GM21717 (cell line): Measurements from ENCODE around the gene ENDOV.

Experiments
- ATAC-seq: cut with Tn5 transposase; IDR thresholded peaks from one replicate; pipeline ENCODE4 v1.9.1; 2021; ENCODE audit warnings: mild to moderate bottlenecking, moderate library complexity; ENCODE audit not compliant: unreplicated experiment

The ENDOV gene

DNA sequence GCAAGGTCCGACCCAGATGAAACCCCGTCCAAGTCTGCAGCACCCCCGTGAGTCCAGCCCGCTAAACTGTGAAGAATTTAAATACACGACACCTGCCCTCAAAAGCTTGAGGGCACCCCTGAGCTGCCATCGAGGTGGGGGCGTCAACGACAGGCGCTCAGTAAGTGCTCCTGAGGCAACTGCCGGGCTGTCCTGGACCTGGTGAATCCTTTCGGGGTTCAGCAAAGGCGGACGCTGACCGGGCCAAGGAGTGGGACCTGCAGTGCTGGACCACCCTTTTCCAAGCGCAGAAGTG, 512 bp upstream of the ENDOV start:
- peak; percentile 6 for ATAC-seq

DNA sequence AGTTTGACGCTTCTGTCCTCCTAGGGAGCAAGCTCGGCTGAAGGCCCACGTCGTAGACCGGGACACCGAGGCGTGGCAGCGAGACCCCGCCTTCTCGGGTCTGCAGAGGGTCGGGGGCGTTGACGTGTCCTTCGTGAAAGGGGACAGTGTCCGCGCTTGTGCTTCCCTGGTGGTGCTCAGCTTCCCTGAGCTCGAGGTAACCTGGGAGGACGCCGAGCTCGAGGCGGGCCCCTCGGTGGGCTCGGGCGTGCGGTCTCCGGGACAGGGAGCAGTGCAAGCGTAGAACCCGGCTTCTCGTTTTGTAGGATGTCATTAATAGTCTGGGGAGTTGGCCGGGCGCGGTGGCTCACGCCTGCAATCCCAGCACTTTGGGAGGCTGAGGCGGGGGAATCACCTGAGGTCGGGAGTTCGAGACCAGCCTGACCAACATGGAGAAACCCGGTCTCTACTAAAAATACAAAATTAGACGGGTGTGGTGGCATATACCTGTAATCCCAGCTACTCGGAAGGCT, 715 bp downstream of the ENDOV start:
- ATAC-seq = no peak

DNA sequence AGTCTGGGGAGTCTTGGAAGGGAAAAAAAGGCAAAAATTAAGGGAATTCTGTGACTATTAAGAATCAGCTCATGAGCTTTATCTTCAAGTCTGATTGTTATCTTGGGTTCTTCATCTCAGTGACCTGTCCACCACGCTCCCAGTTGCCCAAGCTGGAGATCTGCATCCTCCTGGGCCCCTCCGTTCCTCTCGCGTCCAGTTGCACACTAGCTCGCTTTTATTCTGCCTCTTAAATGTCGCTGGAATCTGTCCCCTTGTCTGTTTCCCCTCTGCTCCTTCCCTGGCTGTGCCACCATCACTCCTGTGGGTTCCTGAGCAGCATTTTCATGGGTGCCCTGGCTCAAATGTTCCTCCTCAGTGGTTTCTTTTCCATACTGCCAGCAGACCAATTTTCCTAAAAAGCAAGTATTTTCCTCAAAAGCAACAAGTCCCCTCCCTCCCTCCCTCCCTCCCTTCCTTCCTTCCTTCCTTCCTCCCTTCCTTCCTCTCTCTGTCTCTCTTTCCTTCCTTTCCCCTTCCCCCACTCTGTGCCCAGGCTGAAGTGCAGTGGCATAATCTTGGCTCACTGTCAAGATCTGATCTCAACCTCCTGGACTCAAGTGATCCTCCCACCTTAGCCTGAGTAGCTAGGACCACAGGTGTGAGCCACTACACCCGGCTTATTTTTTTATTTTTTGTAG, 1.4 kb downstream of the ENDOV start:
- no peak for ATAC-seq

DNA sequence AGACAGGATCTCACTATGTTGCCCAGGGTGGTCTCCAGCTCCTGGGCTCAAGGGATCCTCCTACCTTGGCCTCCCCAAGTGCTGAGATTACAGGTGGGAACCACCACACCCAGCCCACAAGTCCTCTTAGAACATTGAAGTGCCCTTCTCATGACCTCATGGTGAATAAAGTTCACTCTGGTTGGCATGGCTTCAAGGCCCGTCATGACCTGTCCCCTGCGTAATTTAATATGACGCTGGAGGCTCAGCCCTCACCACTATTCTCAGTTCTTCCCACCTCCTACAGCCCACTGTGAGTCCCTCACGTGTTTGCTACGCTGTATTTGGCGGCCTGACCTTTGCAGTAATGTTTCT, 1.9 kb downstream of the ENDOV start:
- no peak for ATAC-seq

DNA sequence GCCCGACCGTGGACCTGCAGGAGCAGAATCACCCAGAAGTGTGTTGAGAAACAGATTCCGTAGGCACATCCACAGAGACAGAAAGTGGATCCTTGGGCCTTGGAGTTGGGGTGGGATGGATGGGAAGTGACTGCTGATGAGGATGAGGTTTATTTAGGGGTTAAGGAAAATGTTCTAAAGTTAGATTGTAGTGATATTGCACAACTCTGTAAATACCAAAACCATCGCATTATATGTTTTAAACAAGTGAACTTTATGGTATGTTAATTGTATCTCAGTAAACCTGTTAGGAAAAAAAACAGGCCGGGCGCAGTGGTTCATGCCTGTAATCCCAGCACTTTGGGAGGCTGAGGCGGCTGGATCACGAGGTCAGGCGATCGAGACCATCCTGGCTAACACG, 3.6 kb downstream of the ENDOV start:
- ATAC-seq = no peak

DNA sequence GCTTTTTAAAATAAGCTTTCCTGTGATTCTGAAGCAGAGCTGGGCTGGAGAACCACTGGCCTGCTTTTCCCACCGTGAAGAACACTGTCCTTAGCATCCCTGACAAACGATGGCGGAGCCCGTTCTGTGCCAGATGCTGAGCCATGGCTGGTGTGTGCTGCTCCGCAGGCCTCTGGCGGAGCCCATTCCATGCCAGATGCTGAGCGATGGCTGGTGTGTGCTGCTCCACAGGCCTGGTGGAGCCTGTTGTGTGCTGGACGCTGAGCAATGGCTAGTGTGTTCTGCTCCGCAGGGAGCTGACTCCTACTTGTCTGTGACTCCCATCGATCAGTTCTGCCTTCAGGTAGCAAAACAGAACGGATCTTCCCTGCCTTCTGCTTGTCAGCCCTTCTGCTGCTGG, 4.3 kb downstream of the ENDOV start:
- ATAC-seq = no peak

DNA sequence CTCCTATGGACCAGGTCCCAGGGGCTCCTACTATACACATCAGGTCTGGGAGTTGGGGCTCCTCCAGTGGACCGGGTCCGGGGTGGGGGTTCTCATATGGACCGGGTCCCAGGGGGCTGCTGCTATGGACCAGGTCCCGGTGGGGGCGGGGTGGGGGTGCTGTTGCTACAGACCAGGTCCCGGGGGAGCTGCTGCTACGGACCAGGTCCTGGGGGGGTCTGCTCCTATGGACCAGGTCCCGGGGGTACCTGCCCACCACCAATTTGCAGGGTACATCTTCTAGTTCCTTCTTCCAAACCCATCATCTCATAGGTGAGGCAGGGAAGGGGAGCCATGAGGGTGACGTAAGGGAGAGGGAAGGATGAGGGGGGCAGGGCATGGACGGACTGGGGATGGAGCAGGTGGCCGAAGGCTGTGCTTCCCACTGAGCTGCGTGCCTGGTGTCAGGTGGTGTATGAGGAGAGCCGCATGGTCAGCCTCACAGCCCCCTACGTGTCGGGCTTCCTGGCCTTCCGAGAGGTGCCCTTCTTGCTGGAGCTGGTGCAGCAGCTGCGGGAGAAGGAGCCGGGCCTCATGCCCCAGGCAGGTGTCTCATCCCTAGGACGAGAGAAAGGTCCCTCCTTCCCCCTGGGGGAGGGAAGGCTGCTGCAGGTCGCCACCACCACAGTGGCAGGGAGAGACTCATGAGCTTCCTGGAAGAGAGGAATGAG, 6.6 kb downstream of the ENDOV start:
- ATAC-seq = no peak

DNA sequence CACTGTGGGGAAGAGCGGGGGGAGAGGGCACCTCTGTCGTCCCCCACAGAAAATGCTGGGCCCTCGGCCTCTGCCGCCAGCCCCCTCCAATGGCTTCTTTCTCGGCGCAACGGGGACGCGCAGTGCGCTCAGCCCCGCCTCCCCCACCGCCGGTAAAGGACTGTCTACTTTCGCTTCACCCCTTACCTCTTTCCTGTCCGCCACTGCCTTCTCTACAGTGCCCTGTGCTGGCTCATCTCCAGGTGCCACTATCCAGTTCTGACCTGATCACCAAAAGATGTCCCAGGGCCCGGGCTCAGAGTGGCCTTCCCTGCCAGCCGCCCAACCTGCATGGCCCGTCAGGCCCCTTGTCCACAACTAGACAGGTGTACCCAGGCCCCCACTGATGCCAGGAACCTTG, 7.3 kb downstream of the ENDOV start:
- no peak for ATAC-seq

DNA sequence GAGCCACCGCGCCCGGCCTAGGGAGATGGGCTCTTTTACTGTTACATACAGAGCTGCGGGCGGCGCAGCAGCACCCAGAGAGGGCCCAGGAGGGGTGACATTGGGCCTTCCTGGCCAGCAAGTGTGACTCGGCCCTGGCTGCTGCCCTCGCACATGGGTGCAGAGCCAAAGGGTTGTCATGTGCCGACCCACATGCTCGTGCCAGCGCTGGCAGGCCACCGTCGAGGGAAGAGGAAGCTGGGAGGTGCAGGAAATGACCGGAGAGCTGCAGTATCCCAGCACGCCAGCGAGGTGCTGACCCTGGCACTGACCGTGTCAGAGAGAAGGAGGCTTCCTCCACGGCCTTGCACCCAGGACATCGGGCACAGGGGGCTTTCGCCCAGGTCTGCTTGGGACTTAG, 8.0 kb downstream of the ENDOV start:
- no peak for ATAC-seq

DNA sequence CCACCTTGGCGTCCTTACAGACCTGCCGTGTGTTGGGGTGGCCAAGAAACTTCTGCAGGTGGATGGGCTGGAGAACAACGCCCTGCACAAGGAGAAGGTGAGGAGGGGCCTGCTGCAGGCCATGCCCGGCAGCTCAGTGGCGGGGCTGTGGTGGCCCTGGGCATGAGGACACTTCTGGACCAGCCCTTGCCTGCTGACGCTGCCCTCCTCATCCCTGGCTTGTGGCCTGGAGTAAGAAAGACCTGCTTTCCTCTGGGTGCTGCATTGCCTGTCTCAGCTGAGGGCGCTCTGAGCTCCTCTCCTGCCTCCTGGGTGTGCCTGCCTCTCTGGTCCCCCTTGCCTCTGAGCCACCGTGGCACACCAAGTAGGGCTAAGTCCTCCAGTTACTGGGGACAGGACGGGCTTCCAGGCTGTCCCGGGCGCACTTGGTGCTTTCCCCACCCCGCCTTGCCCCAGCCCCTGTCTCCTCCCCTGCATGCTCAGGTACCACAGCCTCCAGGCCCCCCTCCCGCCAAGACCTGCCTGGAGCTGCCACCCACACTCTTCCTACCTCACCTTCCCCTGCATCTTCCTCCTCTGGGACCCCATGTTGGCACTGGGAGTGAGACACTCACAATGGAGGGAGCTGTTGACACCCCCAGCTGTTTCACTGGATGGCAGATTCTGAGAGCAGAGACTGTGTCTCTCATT, 8.7 kb downstream of the ENDOV start:
- ATAC-seq = no peak

DNA sequence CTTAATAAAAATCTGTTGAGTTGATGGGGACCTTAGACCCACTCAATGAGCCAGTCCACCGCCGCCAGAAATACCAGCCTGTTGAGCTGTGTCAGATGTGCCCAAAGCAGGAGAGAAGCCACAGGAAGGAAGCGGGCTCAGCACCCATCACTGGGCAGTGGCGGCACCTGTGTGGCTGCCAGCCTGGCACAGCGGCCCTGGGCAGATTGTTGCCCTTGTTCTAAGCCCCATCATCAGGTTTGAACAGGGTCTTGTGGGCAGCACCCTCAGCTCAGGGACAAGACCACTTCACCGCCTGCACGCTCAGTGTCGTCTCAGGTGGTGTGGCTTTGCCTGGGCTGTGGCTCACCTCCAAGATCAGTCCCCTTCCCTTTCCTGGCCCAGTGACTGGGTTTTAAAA, 9.3 kb downstream of the ENDOV start:
- ATAC-seq = no peak

DNA sequence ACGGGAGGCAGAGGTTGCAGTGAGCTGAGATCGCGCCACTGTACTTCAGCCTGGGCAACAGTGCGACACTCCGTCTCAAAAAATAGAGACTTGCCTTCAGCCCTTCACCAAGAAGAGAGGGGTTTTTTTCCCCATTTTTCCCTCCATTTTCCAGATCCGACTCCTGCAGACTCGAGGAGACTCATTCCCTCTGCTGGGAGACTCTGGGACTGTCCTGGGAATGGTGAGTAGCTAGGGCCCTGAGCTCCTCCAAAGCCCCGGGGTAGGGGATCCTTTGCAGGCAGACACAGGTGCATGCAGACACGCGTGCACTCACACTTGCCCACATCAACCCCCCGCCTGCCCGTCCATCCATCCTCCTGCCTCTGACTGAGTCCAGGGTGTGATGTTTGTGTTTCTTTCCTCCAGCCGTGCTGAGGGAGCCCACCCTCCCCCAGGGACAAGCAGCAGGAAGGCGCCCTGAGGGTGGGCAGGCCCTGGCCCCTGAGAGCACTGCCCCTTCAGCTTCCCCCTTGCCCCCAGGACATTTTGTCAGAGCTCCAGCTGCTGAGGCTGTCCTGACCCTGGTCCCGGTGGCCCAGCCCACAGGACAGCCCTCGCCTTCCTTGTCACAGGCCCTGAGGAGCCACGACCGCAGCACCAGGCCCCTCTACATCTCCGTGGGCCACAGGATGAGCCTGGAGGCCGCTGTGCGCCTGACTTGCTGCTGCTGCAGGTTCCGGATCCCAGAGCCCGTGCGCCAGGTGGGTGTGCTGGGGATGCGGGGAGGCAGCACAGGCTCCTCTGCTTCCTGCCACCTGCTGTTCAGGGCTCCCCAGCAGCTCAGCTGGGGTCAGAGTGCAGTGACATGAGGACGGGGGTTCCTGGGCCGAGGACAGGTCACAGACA, 10.2 kb downstream of the ENDOV start:
- no peak for ATAC-seq

DNA sequence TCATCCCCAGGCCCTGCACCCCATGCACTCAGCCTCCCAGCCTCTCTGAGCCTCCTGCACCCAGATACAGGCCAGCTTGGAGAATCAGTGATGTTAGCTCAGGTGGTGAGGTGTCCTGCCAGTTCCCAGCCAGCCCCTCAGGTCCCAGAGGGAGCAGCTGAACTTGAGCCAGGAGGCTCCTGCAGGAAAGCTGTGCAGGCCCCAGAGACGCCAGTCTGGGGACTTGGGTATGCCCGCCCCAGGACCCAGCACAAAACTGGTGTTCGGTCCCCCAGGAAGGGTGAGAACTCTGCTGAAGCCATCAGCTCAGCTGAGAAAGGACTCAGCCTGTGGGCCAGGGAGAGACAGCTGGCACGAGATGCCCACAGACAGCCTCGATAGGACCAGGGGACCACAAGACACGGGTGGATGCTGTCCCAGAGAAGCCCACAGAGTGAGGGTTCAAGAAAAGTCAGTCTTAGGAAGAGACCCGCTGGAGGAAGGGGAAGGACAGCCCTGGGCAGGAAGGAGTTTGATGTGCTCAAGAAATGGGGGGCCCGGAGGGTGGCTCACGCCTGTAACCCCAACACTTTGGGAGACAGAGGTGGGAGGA, 11.0 kb downstream of the ENDOV start:
- ATAC-seq = no peak

DNA sequence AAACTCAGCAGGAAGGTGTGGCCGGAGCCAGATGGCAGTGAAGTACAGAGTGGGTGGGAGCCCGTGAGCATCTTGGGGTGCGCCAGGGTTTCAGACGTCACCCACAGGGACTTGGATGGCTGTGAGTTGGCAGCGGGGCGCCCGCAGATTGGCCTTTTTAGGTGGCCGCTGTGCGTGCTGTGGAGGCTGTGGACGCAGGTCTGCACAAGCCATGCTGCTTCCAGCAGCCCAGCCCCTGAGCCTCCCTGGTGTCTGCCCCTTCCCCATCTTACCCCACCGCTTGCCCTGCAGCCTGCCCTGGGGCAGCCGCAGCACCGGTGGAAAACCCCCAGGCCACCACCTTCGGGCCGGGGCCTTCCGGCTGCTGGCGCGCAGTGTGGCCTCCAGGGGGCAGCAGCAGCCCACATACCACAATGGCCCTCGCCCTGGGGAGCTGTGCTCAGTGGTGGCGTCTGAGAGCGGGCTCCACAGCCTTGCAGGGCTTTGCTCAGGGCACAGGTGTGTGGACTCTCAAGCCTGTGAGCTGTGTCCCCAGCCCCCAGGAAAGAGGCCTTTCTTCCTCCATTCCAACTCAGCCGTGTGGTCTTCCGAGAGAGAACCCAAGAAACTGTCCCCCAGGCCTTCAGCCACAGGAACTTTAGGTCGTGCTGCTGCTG, 11.8 kb downstream of the ENDOV start:
- no peak for ATAC-seq

DNA sequence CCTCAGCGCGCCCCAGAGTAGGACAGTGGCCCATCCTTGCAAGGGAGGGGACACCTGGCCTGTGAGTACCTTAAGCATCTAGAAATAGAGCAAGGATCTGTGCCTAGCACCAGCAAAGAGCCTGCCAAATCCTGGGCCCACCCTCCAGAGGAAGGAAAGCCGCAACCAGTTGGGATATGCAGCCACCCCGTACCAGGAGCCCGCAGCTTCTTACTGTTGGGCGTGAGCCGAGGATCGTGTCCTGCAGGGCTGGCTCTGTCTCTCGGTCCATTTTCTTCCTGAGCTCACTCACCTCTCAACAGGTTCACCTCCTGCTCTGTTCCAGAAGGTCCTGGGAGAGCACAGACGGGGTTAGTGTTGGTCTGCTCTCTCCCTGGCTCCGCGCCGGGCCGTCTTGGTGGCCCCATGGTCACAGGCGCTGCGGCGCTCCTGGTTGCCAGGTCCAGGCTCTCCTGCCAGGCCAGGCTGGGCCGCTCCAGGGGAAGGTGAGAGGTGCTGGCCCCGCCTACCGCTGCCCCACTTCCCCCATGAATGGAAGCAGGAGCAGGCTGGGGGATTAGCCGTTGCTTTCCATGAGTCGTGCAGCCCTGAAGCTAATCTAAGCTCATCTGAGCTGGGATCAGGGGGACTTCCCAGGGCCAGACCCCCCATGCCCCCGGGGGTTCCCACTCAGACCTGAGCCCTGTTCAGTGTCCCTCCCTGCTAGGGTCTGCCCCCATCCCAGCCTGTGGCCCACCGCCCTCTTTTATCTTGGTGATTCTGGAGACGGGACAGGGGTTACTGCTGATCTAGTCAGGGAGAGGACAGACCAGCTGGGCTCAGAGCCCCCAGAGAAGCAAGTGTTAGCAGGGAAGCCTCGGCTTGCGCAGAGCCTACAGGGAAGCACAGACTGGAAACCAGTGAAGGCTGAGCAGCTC, 12.7 kb downstream of the ENDOV start:
- ATAC-seq = no peak

DNA sequence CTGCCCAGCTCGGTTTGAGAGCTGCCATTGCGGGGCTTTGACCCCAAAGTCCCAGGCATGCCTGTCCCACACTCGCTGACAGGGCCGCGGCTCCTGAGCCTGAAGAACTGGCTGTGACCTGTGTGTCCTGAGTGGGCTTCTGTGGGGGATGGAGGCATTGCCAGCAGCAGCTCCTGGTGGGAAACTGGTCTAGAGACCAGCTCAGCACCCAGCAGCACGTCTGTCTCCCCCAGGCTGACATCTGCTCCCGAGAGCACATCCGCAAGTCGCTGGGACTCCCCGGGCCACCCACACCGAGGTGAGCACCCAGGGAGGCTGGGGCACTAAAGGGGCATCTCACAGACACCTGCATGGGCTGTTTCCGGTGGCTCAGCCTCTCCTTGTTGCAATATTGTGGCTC, 13.4 kb downstream of the ENDOV start:
- ATAC-seq = no peak

DNA sequence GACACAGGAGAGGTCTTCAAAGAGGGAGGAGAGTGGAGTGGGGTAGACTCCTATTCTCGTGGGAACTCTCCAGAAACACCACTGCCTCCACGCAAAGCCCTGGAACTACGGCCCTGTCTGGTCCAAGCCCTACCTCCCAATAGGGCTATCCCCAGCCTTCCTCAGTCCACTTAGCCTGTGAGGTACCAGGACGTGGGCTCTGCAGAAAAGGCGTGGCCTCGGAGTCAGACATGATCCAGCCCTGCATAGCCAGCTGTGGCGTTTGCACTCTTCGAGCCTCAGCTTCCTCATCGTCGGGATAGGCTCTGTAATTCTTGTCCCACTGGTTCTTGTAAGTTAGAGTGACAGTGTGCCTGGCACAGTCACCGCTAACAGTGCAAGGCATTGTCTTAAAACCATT, 13.8 kb downstream of the ENDOV start:
- no peak for ATAC-seq

DNA sequence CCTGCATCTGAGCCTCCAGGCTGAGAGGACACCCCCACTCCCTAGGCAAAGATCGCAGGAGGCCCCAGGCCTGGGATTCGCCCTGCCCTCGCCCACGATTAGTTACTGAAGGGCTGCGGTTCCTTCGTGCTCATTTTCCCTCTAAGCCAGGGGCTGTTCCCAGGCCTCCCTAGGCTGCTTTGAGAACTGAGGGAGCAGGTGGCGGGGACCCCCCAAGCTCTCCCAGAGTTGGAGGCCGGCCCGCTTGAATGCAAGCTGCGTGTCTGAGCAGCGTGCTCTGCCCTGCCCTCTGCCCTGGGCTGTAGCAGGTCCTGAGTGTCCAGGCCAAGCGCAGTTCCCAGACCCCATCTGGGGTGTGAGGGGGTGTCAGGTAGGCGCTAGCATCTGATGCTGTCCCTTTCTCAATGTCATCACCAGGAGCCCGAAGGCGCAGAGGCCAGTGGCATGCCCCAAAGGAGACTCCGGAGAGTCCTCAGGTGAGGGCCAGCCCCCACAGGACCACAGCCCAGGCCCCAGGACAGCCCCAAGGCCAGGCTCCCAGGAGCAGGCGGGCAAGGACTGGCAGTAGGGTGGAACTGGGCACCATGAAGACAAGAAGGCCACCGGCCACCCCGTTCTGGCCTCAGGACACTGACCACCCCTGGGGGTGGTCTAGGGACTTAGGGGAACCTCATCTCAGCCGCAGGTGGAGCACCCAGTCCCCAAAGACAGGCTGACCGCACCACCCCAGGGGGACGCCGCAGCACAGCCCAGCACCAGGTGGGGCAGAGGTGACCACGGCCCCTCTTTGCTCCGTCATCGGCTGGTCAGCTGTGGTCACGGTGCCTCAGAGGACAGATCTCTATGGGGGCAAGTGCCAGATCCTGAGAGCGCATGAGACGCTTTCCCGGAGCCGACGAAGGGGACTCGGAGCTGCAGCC, 14.6 kb downstream of the ENDOV start:
- ATAC-seq = no peak
